Gastrocnemius medialis (tissue), 4 donors: ENCODE results near the gene CCNQ. TPM values are rescaled to one million over a fixed set of nuclear protein-coding genes. Genes with fewer than 3 reads are reported as not detected.

Experiments
- ATAC-seq, 2 donors: fragments of 150-250 bp; one replicate each; pipeline ENCODE4 v1.9.1; 2016
- DNase-seq, 2 donors: peaks; one replicate each; pipeline ENCODE4 v3.0.0-alpha.2; 2019
- H3K27ac ChIP-seq, 4 donors: fragments of 200-600 bp; sonication (generic); 1 replicate in 1 of 4; 2 replicates in 3 of 4; pipeline ENCODE4 v1.5.1; 2016 to 2018; ENCODE audit warnings: mild to moderate bottlenecking in 2 of 4, moderate library complexity in 1 of 4
- H3K27me3 ChIP-seq, 3 donors: fragments of 200-600 bp; sonication (generic) in 2 of 3; 1 replicate in 1 of 3; 2 replicates in 2 of 3; pipeline versions ENCODE4 v1.5.1 to v1.6.0; 2016 to 2019; ENCODE audit warnings: mild to moderate bottlenecking in 1 of 3, moderate library complexity in 1 of 3
- H3K36me3 ChIP-seq, 2 donors: fragments of 200-600 bp; sonication (generic) in 1 of 2; one replicate each; pipeline ENCODE4 v1.5.1; 2017 to 2018
- H3K4me1 ChIP-seq, 2 donors: fragments of 200-600 bp; sonication (generic) in 1 of 2; one replicate each; pipeline ENCODE4 v1.5.1; 2016 to 2017; ENCODE audit warnings: mild to moderate bottlenecking in 2 of 2
- H3K4me3 ChIP-seq, 4 donors: fragments of 200-600 bp; sonication (generic) in 3 of 4; 1 replicate in 1 of 4; 2 replicates in 3 of 4; pipeline ENCODE4 v1.5.1; 2016 to 2019; ENCODE audit warnings: mild to moderate bottlenecking in 2 of 4
- H3K9me3 ChIP-seq, 3 donors: fragments of 200-600 bp; sonication (generic) in 2 of 3; 1 replicate in 1 of 3; 2 replicates in 2 of 3; pipeline ENCODE4 v1.5.1; 2016 to 2019
- CTCF ChIP-seq, 5 experiments: fragments of 450-650 bp in 3 of 5; fragments of 200-600 bp in 2 of 5; sonication (generic) in 2 of 5; IDR thresholded peaks in 4 of 5; conservative IDR thresholded peaks in 1 of 5; 1 replicate in 4 of 5; 2 replicates in 1 of 5; pipeline ENCODE4 v1.5.1; 2016 to 2019; ENCODE audit warnings: antibody characterized with exemption in 5 of 5, mild to moderate bottlenecking in 3 of 5, moderate library complexity in 3 of 5
- POLR2A ChIP-seq, 2 donors: fragments of 450-650 bp; IDR thresholded peaks; one replicate each; pipeline ENCODE4 v1.6.1; 2017; ENCODE audit warnings: antibody characterized with exemption in 2 of 2, mild to moderate bottlenecking in 2 of 2, moderate library complexity in 2 of 2
- in situ Hi-C, 4 donors: fragments of 200-750 bp; cut with MboI; loops; one replicate each; pipeline versions ENCODE4 v1.15.0 to v1.8.0; 2017; ENCODE audit warnings: low sequenced_read_pairs in 4 of 4
- intact Hi-C: fragments of 100-400 bp; cut with DNase I; formaldehyde crosslinking; loops from one replicate; pipeline ENCODE4 v1.15.1; 2023; ENCODE audit warnings: low total_unique reads
- total RNA-seq, 4 donors: library from RNA; depleted of rRNA; stranded (reverse); fragments of >200 nt; gene quantifications; one replicate each; pipeline versions ENCODE4 v1.1.0 to v1.2.3, GENCODE V29; 2016

Gene CCNQ
- total RNA-seq, 4 donors from 2014 or later = 48.4 to 61.5 (median 52.8) TPM

GRCh38 chrX:153578889-153579288, 20.1 kb downstream of the CCNQ start:
- no peaks in the 10 kb centered on the region for H3K4me1 ChIP-seq
- no peaks in the 10 kb centered on the region for H3K9me3 ChIP-seq
- no peak overlapping the region for H3K4me3 ChIP-seq
- no peak overlapping the region for H3K27ac ChIP-seq
- ATAC-seq (no peak), DNase-seq (no peak)
- intact Hi-C loops = no loop called here
- in situ Hi-C loops = no loop called here
- no peak for TF ChIP-seq CTCF (IDR thresholded peaks at IDR 0.05 in 4 of 5, conservative IDR thresholded peaks at IDR 0.05 in 1 of 5)
- no peak for TF ChIP-seq POLR2A (IDR thresholded peaks at IDR 0.05)
- H3K36me3 ChIP-seq = no peaks in the 10 kb centered on the region
- H3K27me3 ChIP-seq = no peaks in the 10 kb centered on the region

GRCh38 chrX:153578200-153578835, 20.6 kb downstream of the CCNQ start:
- ATAC-seq (no peak), DNase-seq (no peak)
- no peak overlapping the region for H3K27ac ChIP-seq
- TF ChIP-seq CTCF (IDR thresholded peaks at IDR 0.05 in 4 of 5, conservative IDR thresholded peaks at IDR 0.05 in 1 of 5) (no peak), POLR2A (IDR thresholded peaks at IDR 0.05) (no peak)
- intact Hi-C loops (no loop called here), in situ Hi-C loops (no loop called here)
- H3K4me3 ChIP-seq = no peak overlapping the region
- H3K36me3 ChIP-seq = no peaks in the 10 kb centered on the region
- no peaks in the 10 kb centered on the region for H3K9me3 ChIP-seq
- no peaks in the 10 kb centered on the region for H3K4me1 ChIP-seq
- H3K27me3 ChIP-seq = no peaks in the 10 kb centered on the region

DNA sequence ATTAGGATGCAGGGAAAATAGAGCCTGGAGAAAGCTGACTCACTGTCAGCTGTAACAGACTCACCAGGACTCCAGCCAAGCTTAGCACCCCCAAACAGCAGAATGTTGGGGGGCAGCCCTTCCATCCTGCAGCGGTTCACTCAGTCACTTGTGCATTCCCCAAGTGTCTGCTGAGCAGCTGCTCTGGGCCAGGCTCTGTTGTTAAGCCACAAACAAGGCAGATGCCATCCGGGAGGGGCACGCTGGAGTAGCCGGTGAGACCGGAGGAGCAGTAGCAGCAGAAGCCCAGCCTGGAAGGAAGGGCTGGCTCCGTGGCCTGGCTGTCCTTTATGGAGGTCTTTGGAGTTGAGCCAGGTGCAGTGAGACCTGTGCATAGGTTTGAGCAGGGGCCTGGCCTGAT, 22.0 kb downstream of the CCNQ start:
- no peak overlapping the region for H3K4me3 ChIP-seq
- no peak for ATAC-seq
- H3K9me3 ChIP-seq = no peaks in the 10 kb centered on the region
- no peaks in the 10 kb centered on the region for H3K4me1 ChIP-seq
- H3K27ac ChIP-seq = no peak overlapping the region
- no peaks in the 10 kb centered on the region for H3K27me3 ChIP-seq
- TF ChIP-seq POLR2A (IDR thresholded peaks at IDR 0.05) = no peak
- no peaks in the 10 kb centered on the region for H3K36me3 ChIP-seq
- no peak for DNase-seq
- intact Hi-C loops (no loop called here), in situ Hi-C loops (no loop called here)

GRCh38 chrX:153576239-153576870, 22.6 kb downstream of the CCNQ start:
- no peak overlapping the region for H3K27ac ChIP-seq
- ATAC-seq (no peak), DNase-seq (no peak)
- no peaks in the 10 kb centered on the region for H3K27me3 ChIP-seq
- H3K9me3 ChIP-seq = no peaks in the 10 kb centered on the region
- no peaks in the 10 kb centered on the region for H3K36me3 ChIP-seq
- H3K4me3 ChIP-seq = no peak overlapping the region
- TF ChIP-seq CTCF (IDR thresholded peaks at IDR 0.05 in 4 of 5, conservative IDR thresholded peaks at IDR 0.05 in 1 of 5) (no peak), POLR2A (IDR thresholded peaks at IDR 0.05) (no peak)
- H3K4me1 ChIP-seq = no peaks in the 10 kb centered on the region
- in situ Hi-C loops (no loop called here), intact Hi-C loops (no loop called here)

GRCh38 chrX:153573984-153574383, 25.0 kb downstream of the CCNQ start:
- Histone ChIP-seq H3K4me1 (no peaks in the 10 kb centered on the region), H3K27ac (no peak overlapping the region), H3K27me3 (peaks cover 0 to 3% (median 0%) of the 10 kb centered on the region in 3 donors), H3K36me3 (no peaks in the 10 kb centered on the region), H3K9me3 (no peaks in the 10 kb centered on the region), H3K4me3 (no peak overlapping the region)
- intact Hi-C loops = no loop called here
- in situ Hi-C loops = no loop called here
- no peak for ATAC-seq
- TF ChIP-seq POLR2A (IDR thresholded peaks at IDR 0.05) (no peak), CTCF (IDR thresholded peaks at IDR 0.05 in 4 of 5, conservative IDR thresholded peaks at IDR 0.05 in 1 of 5) (no peak)
- DNase-seq = no peak
